GM12801 (cell line): Measurements from ENCODE around the gene TRIM45.

Source experiments
- CTCF ChIP-seq: IDR thresholded peaks from one replicate; pipeline ENCODE4 v1.5.1; 2011; ENCODE audit warnings: control low read depth; ENCODE audit not compliant: insufficient read length; ENCODE audit errors: extremely low read depth

TRIM45 gene

GRCh38 chr1:117150316-117150715, 28.8 kb upstream of the TRIM45 start:
- no peak for TF ChIP-seq CTCF

- no peak for TF ChIP-seq CTCF
These were observed 26.5 kb upstream of the TRIM45 start for GRCh38 chr1:117147856-117148588.

GRCh38 chr1:117147341-117147831, 25.8 kb upstream of the TRIM45 start:
- no peak for TF ChIP-seq CTCF

GRCh38 chr1:117146575-117147340, 25.2 kb upstream of the TRIM45 start:
- TF ChIP-seq CTCF: no peak

DNA sequence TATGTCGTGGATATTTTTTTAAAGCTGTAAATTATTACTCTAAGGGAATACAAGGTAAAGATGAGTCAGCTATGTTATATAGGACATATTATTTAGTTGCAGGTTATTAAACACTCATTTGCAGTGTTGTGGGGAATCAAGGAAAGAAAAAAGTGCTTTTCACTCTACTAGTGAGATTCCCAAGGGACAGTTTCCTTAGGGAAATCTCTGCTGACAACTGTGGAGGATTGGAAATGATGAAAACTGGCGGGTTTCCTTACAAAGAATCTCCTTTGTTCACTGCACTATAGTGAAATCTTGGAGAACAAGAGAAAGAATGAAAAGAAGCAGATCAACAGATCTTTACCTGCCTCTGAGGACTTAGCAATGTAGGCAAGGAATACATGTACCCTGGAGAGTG, 24.5 kb upstream of the TRIM45 start:
- no peak for TF ChIP-seq CTCF

- no peak for TF ChIP-seq CTCF
These were observed 22.3 kb upstream of the TRIM45 start for GRCh38 chr1:117143871-117144270.

GRCh38 chr1:117143172-117143571, 21.6 kb upstream of the TRIM45 start:
- no peak for TF ChIP-seq CTCF
